Endometrial microvascular endothelial cells (primary cell): ENCODE results near the gene HNRNPA1L2. TPM values are rescaled to one million over a fixed set of nuclear protein-coding genes. Genes with fewer than 3 reads are reported as not detected.
"Not testable (repeated sequence)": the region's sequence is repeated elsewhere in the genome, so short reads cannot be mapped to it uniquely, and the experiment has no call there.

Experiments
- in situ Hi-C: cut with HindIII; loops from 2 replicates; pipeline ENCODE4 v1.10.0; 2017; ENCODE audit warnings: low sequenced_read_pairs, low pct_unique_long_range_greater_than_20kb; ENCODE audit errors: inconsistent ontology term
- total RNA-seq: library from RNA; depleted of rRNA; stranded (reverse); fragments of >200 nt; gene quantifications from one replicate; pipeline ENCODE4 v1.2.3, GENCODE V29; 2015; ENCODE audit errors: inconsistent ontology term

The HNRNPA1L2 gene
- total RNA-seq, 1 donor from 2014 or later, result 1.1 TPM

GRCh38 chr13:52638666-52639328, 3.4 kb upstream of the HNRNPA1L2 start:
- in situ Hi-C loops, result no loop called here

- in situ Hi-C loops, result no loop called here
Measured at GRCh38 chr13:52644108-52644507, 1.9 kb downstream of the HNRNPA1L2 start.

- in situ Hi-C loops, result no loop called here
Measured at GRCh38 chr13:52646967-52647366, 4.7 kb downstream of the HNRNPA1L2 start.

- in situ Hi-C loops, result no loop called here
Measured at GRCh38 chr13:52650731-52651130, 8.5 kb downstream of the HNRNPA1L2 start.

GRCh38 chr13:52651897-52652195, 9.6 kb downstream of the HNRNPA1L2 start:
- in situ Hi-C loops, result no loop called here

GRCh38 chr13:52652196-52652979, 10.2 kb downstream of the HNRNPA1L2 start, which contains the start of gene SUGT1:
Gene SUGT1, plus strand, starts transcription at chr13:52652836. Its CDS starts 85 bp downstream, at chr13:52652921.
- in situ Hi-C loops, result no loop called here

GRCh38 chr13:52652980-52653303, 10.7 kb downstream of the HNRNPA1L2 start:
- in situ Hi-C loops, result no loop called here

- in situ Hi-C loops, result no loop called here
Measured at GRCh38 chr13:52659340-52659739, 17.1 kb downstream of the HNRNPA1L2 start.

- in situ Hi-C loops, result no loop called here
Measured at GRCh38 chr13:52664272-52664671, 22.0 kb downstream of the HNRNPA1L2 start.

- in situ Hi-C loops, result no loop called here
Measured at GRCh38 chr13:52665325-52665724, 23.1 kb downstream of the HNRNPA1L2 start.

GRCh38 chr13:52669677-52670076, 27.4 kb downstream of the HNRNPA1L2 start:
- in situ Hi-C loops, result no loop called here

- in situ Hi-C loops, result no loop called here
Measured at GRCh38 chr13:52670726-52671125, 28.5 kb downstream of the HNRNPA1L2 start.

- in situ Hi-C loops, result no loop called here
Measured at GRCh38 chr13:52673465-52673864, 31.2 kb downstream of the HNRNPA1L2 start.

- in situ Hi-C loops, result no loop called here
Measured at GRCh38 chr13:52677823-52678222, 35.6 kb downstream of the HNRNPA1L2 start.

- in situ Hi-C loops, result not testable (repeated sequence)
Measured at GRCh38 chr13:52685806-52686205, 43.6 kb downstream of the HNRNPA1L2 start.

- in situ Hi-C loops, result no loop called here
Measured at GRCh38 chr13:52686376-52686775, 44.1 kb downstream of the HNRNPA1L2 start.

Other genes starting within 250 kb of the HNRNPA1L2 start
- gene THSD1, start 236.3 kb upstream of the HNRNPA1L2 start, total RNA-seq, result 33.2 TPM
- 43.4 TPM for gene VPS36, start 191.8 kb upstream of the HNRNPA1L2 start, total RNA-seq
- gene CKAP2, start 187.0 kb upstream of the HNRNPA1L2 start, total RNA-seq, result 48.6 TPM
- gene SUGT1, start 10.4 kb downstream of the HNRNPA1L2 start, total RNA-seq, result 47.0 TPM
- not detected for gene CNMD, start 97.4 kb downstream of the HNRNPA1L2 start, total RNA-seq
- gene PCDH8, start 206.2 kb downstream of the HNRNPA1L2 start, total RNA-seq, result not detected